Chondrocyte (in vitro differentiated cells): Measurements from ENCODE around the gene PRR14. TPM values are rescaled to one million over a fixed set of nuclear protein-coding genes. Genes with fewer than 3 reads are reported as not detected.

Experiments
- DNase-seq: peaks from one replicate; pipeline ENCODE4 v3.0.0; 2021; ENCODE audit warnings: mixed read lengths, low spot score
- H3K27ac Mint-ChIP-seq: one replicate; pipeline ENCODE4 v1.8.0; 2021; ENCODE audit warnings: mild to moderate bottlenecking, moderate library complexity, mixed read lengths; ENCODE audit not compliant: unreplicated experiment
- H3K27me3 Mint-ChIP-seq: 2 replicates; pipeline ENCODE4 v1.8.0; 2021; ENCODE audit warnings: low read depth, mixed read lengths
- H3K36me3 Mint-ChIP-seq: 2 replicates; pipeline ENCODE4 v1.8.0; 2021; ENCODE audit warnings: low read depth, mixed read lengths
- H3K4me1 Mint-ChIP-seq: 2 replicates; pipeline ENCODE4 v1.8.0; 2021; ENCODE audit warnings: low read depth, mild to moderate bottlenecking, mixed read lengths
- H3K4me3 Mint-ChIP-seq: one replicate; pipeline ENCODE4 v1.8.0; 2021; ENCODE audit warnings: mild to moderate bottlenecking, moderate library complexity, mixed read lengths; ENCODE audit not compliant: unreplicated experiment
- H3K9me3 Mint-ChIP-seq: 2 replicates; pipeline ENCODE4 v1.8.0; 2021; ENCODE audit warnings: low read depth, mixed read lengths
- CTCF ChIP-seq: fragments of 200-600 bp; sonication (generic); IDR thresholded peaks from 2 replicates; pipeline ENCODE4 v1.5.0; 2021; ENCODE audit warnings: antibody characterized with exemption, mild to moderate bottlenecking, moderate library complexity
- long read RNA-seq: library from polyadenylated mRNA; stranded (forward); transcript quantifications from one replicate; pipeline ENCODE4 v2.0.0, GENCODE V29; 2021
- total RNA-seq: library from RNA; stranded (reverse); gene quantifications from 3 replicates; pipeline ENCODE4 v1.2.1, GENCODE V29; 2021

The PRR14 gene
- total RNA-seq = 33.5 to 46.9 TPM (median 42.0 TPM) in 3 replicates
- long read RNA-seq, transcript PRR14-203 (11 exons, 2,316 nt) = minor isoform, 6 of 17 reads
- long read RNA-seq, transcript PRR14-202 (12 exons, 2,198 nt) = major isoform, 7 of 17 reads
- long read RNA-seq, partial matches to known transcripts = 2 of 17 reads
- long read RNA-seq, other reads (novel, unspliced or antisense) = 2 of 17 reads

- Mint-ChIP-seq H3K36me3 (peaks cover 6% of the 10 kb centered on the region), H3K27ac (peak within 1 kb of the TSS; percentile 90), H3K9me3 (no peaks in the 10 kb centered on the region), H3K4me1 (peaks cover 20% of the 10 kb centered on the region), H3K4me3 (peak within 1 kb of the TSS; percentile 89), H3K27me3 (no peaks in the 10 kb centered on the region)
- peak; percentile 100 for DNase-seq
- TF ChIP-seq CTCF = no peak
Observed at GRCh38 chr16:30650369-30651123, at the start of gene PRR14. Gene PRR14 (plus strand): TSS chr16:30650960. CDS start chr16:30651646, 686 bp downstream.

- DNase-seq = peak; percentile 9
- Mint-ChIP-seq H3K27me3 (no peaks in the 10 kb centered on the region), H3K36me3 (peaks cover 20% of the 10 kb centered on the region), H3K4me3 (no peak overlapping the region), H3K9me3 (peaks cover 4% of the 10 kb centered on the region), H3K27ac (no peak overlapping the region), H3K4me1 (no peaks in the 10 kb centered on the region)
- TF ChIP-seq CTCF = no peak
Observed at GRCh38 chr16:30601966-30602365, 48.8 kb upstream of the PRR14 start.

GRCh38 chr16:30602616-30603277 is 48.0 kb upstream of the PRR14 start:
- Mint-ChIP-seq H3K27me3 (no peaks in the 10 kb centered on the region), H3K4me1 (no peaks in the 10 kb centered on the region), H3K9me3 (peaks cover 4% of the 10 kb centered on the region), H3K27ac (no peak overlapping the region), H3K4me3 (no peak overlapping the region), H3K36me3 (peaks cover 20% of the 10 kb centered on the region)
- peak; percentile 11 for DNase-seq
- TF ChIP-seq CTCF = no peak

GRCh38 chr16:30603945-30604315 is 46.8 kb upstream of the PRR14 start:
- H3K27ac Mint-ChIP-seq = no peak overlapping the region
- TF ChIP-seq CTCF = no peak
- peaks cover 4% of the 10 kb centered on the region for H3K9me3 Mint-ChIP-seq
- H3K4me1 Mint-ChIP-seq = peaks cover under 1% of the 10 kb centered on the region
- no peak overlapping the region for H3K4me3 Mint-ChIP-seq
- peaks cover 20% of the 10 kb centered on the region for H3K36me3 Mint-ChIP-seq
- no peaks in the 10 kb centered on the region for H3K27me3 Mint-ChIP-seq
- no peak for DNase-seq

- H3K4me1 Mint-ChIP-seq = peaks cover 6% of the 10 kb centered on the region
- H3K36me3 Mint-ChIP-seq = peaks cover 20% of the 10 kb centered on the region
- no peak overlapping the region for H3K27ac Mint-ChIP-seq
- no peaks in the 10 kb centered on the region for H3K27me3 Mint-ChIP-seq
- peaks cover 4% of the 10 kb centered on the region for H3K9me3 Mint-ChIP-seq
- H3K4me3 Mint-ChIP-seq = no peak overlapping the region
- TF ChIP-seq CTCF = no peak
- DNase-seq = peak; percentile 92
Observed at GRCh38 chr16:30604316-30604947, 46.3 kb upstream of the PRR14 start.
